Upper lobe of left lung (tissue), 6 donors: Measurements from ENCODE around the gene NT5C2. TPM values are rescaled to one million over a fixed set of nuclear protein-coding genes. Genes with fewer than 3 reads are reported as not detected.
A peak's percentile ranks its signal among the peaks of the same experiment; 100 is the strongest.

Experiments
- ATAC-seq, 2 donors: fragments of 200-7000 bp; cut with Tn5 transposase; one replicate each; pipeline ENCODE4 v1.9.1; 2022; ENCODE audit warnings: mild to moderate bottlenecking in 2 of 2, moderate library complexity in 2 of 2; ENCODE audit not compliant: low FRiP score in 2 of 2
- DNase-seq, 2 donors: peaks; one replicate each; pipeline ENCODE4 v3.0.0-alpha.2; 2019 to 2020
- H3K27ac ChIP-seq, 4 donors: fragments of 200-600 bp; sonication (generic); one replicate each; pipeline ENCODE4 v1.5.1; 2016 to 2019
- H3K27me3 ChIP-seq, 4 donors: fragments of 200-600 bp; sonication (generic); one replicate each; pipeline ENCODE4 v1.5.1; 2017 to 2019
- H3K36me3 ChIP-seq, 4 donors: fragments of 200-600 bp; sonication (generic); one replicate each; pipeline ENCODE4 v1.5.1; 2016 to 2019
- H3K4me1 ChIP-seq, 4 donors: fragments of 200-600 bp; sonication (generic); one replicate each; pipeline ENCODE4 v1.5.1; 2018 to 2019
- H3K4me3 ChIP-seq, 4 donors: fragments of 200-600 bp; sonication (generic); one replicate each; pipeline ENCODE4 v1.5.1; 2017 to 2019; ENCODE audit warnings: mild to moderate bottlenecking in 2 of 4, moderate library complexity in 1 of 4
- H3K9me3 ChIP-seq, 4 donors: fragments of 200-600 bp; sonication (generic); one replicate each; pipeline ENCODE4 v1.5.1; 2018 to 2019
- CTCF ChIP-seq, 6 experiments: fragments of 450-650 bp in 4 of 6; fragments of 200-600 bp in 2 of 6; sonication (generic) in 2 of 6; IDR thresholded peaks; one replicate each; pipeline ENCODE4 v1.5.1; 2016 to 2019; ENCODE audit warnings: antibody characterized with exemption in 6 of 6
- EP300 ChIP-seq, 4 donors: sonication (generic); formaldehyde crosslinking; IDR thresholded peaks; one replicate each; pipeline ENCODE4 v1.5.1; 2017; ENCODE audit warnings: antibody characterized with exemption in 4 of 4, control low read depth in 2 of 4
- POLR2A ChIP-seq, 4 donors: fragments of 450-650 bp; IDR thresholded peaks; one replicate each; pipeline ENCODE4 v1.5.1; 2016 to 2017; ENCODE audit warnings: antibody characterized with exemption in 4 of 4, mild to moderate bottlenecking in 2 of 4
- POLR2AphosphoS5 ChIP-seq, 2 donors: sonication (generic); formaldehyde crosslinking; IDR thresholded peaks; one replicate each; pipeline ENCODE4 v1.5.1; 2017; ENCODE audit warnings: antibody characterized with exemption in 2 of 2
- WGBS, 2 donors: methylation state at CpG; one replicate each; pipeline ENCODE4 v1.1.5; 2017 to 2018; 5-methylcytosine and 5-hydroxymethylcytosine counted together
- total RNA-seq, 6 donors: library from RNA; depleted of rRNA in 4 of 6; stranded (reverse); fragments of >200 nt in 4 of 6; gene quantifications; one replicate each; pipeline versions ENCODE4 v1.1.0 to v1.2.1, GENCODE V29; 2016 to 2021
- donor health status: DM: no; HTN: no; CAD: no; lungs with moderate emphysema.
- donor health status: DM: no; HTN: yes; CAD: no; lungs with severe emphysema.

NT5C2 gene
- total RNA-seq, 6 donors from 2014 or later = 47.4 to 122 (median 85.1) TPM

GRCh38 chr10:103077491-103078308 is 115.4 kb downstream of the NT5C2 start:
- Histone ChIP-seq H3K4me1 (no peaks in the 10 kb centered on the region), H3K9me3 (no peaks in the 10 kb centered on the region), H3K36me3 (peaks cover 3 to 30% (median 13%) of the 10 kb centered on the region in 4 donors), H3K4me3 (no peak overlapping the region), H3K27me3 (no peaks in the 10 kb centered on the region), H3K27ac (no peak overlapping the region)
- TF ChIP-seq CTCF (IDR thresholded peaks at IDR 0.05) = no peak
- DNase-seq (no peak), ATAC-seq (no peak)
- 80 to 93% methylated on average over 16 of the region's 16 CpGs for WGBS, 2 donors

GRCh38 chr10:103077020-103077419 is 116.1 kb downstream of the NT5C2 start:
- TF ChIP-seq EP300 (IDR thresholded peaks at IDR 0.05) (no peak), POLR2AphosphoS5 (IDR thresholded peaks at IDR 0.05) (no peak), CTCF (IDR thresholded peaks at IDR 0.05) (no peak), POLR2A (IDR thresholded peaks at IDR 0.05) (no peak)
- Histone ChIP-seq H3K36me3 (peaks cover 3 to 34% (median 13%) of the 10 kb centered on the region in 4 donors), H3K4me3 (no peak overlapping the region), H3K27ac (no peak overlapping the region), H3K27me3 (no peaks in the 10 kb centered on the region), H3K4me1 (no peaks in the 10 kb centered on the region), H3K9me3 (no peaks in the 10 kb centered on the region)
- WGBS, 2 donors = 93% methylated on average over 21 of the region's 21 CpGs
- DNase-seq = peak in 1 of 2 donors; percentile 76
- ATAC-seq = no peak

- Histone ChIP-seq H3K27ac (no peak overlapping the region), H3K9me3 (no peaks in the 10 kb centered on the region), H3K27me3 (no peaks in the 10 kb centered on the region), H3K4me1 (peaks cover 0 to 4% (median 2%) of the 10 kb centered on the region in 4 donors), H3K4me3 (no peak overlapping the region), H3K36me3 (peaks cover 3 to 40% (median 13%) of the 10 kb centered on the region in 4 donors)
- peak in 1 of 2 donors; percentile 55 for DNase-seq
- WGBS, 2 donors = 94 to 98% methylated on average over 7 to 8 of the region's 8 CpGs
- TF ChIP-seq POLR2A (IDR thresholded peaks at IDR 0.05) (no peak), POLR2AphosphoS5 (IDR thresholded peaks at IDR 0.05) (no peak), CTCF (IDR thresholded peaks at IDR 0.05) (no peak), EP300 (IDR thresholded peaks at IDR 0.05) (no peak)
- no peak for ATAC-seq
Observed at GRCh38 chr10:103072891-103073290, 120.2 kb downstream of the NT5C2 start.

GRCh38 chr10:103072276-103072675 is 120.8 kb downstream of the NT5C2 start:
- peaks cover 0 to 4% (median 2%) of the 10 kb centered on the region in 4 donors for H3K4me1 ChIP-seq
- WGBS, 2 donors = 96% methylated on average over 22 of the region's 22 CpGs
- no peak for ATAC-seq
- H3K9me3 ChIP-seq = no peaks in the 10 kb centered on the region
- H3K36me3 ChIP-seq = peaks cover 3 to 35% (median 12%) of the 10 kb centered on the region in 4 donors
- TF ChIP-seq POLR2AphosphoS5 (IDR thresholded peaks at IDR 0.05) (no peak), POLR2A (IDR thresholded peaks at IDR 0.05) (no peak), CTCF (IDR thresholded peaks at IDR 0.05) (no peak), EP300 (IDR thresholded peaks at IDR 0.05) (no peak)
- H3K27me3 ChIP-seq = no peaks in the 10 kb centered on the region
- peak in 1 of 2 donors; percentile 53 for DNase-seq
- H3K4me3 ChIP-seq = no peak overlapping the region
- H3K27ac ChIP-seq = no peak overlapping the region
